Pancreas (tissue), 10 donors: ENCODE data around the gene FOXC1. TPM values are rescaled to one million over a fixed set of nuclear protein-coding genes. Genes with fewer than 3 reads are reported as not detected.

Source experiments
- ATAC-seq, 4 donors: fragments of 200-7000 bp; cut with Tn5 transposase; one replicate each; pipeline versions ENCODE4 v1.8.0 to v1.9.1; 2020; ENCODE audit warnings: mild to moderate bottlenecking in 4 of 4, moderate library complexity in 4 of 4
- DNase-seq, 6 donors: peaks; one replicate each; pipeline ENCODE4 v3.0.0-alpha.2; 2020
- FAIRE-seq: peaks from 2 replicates; lab custom pipeline; 2012; peaks lifted over from hg19 to GRCh38; lab: Jason Lieb, UNC
- H3K27ac ChIP-seq, 4 donors: fragments of 200-600 bp; sonication (generic); 1 replicate in 3 of 4; 2 replicates in 1 of 4; pipeline versions ENCODE4 v1.5.0 to v1.8.0; 2020
- H3K27me3 ChIP-seq, 4 donors: fragments of 200-600 bp; one replicate each; pipeline ENCODE4 v1.8.0; 2021
- H3K36me3 ChIP-seq, 3 donors: fragments of 200-600 bp; sonication (generic) in 1 of 3; one replicate each; pipeline versions ENCODE4 v1.5.0 to v1.8.0; 2020 to 2021
- H3K4me1 ChIP-seq, 3 donors: fragments of 200-600 bp; one replicate each; pipeline ENCODE4 v1.8.0; 2021
- H3K4me3 ChIP-seq, 4 donors: fragments of 200-600 bp; sonication (generic) in 2 of 4; one replicate each; pipeline versions ENCODE4 v1.5.0 to v1.8.0; 2020 to 2021
- H3K9me3 ChIP-seq, 4 donors: fragments of 200-600 bp; one replicate each; pipeline ENCODE4 v1.8.0; 2021
- WGBS, 2 donors: extraction: QIAGEN DNeasy Blood & Tissue Kit; methylation state at CpG; one replicate each; pipeline ENCODE4 v1.1.7; 2013; 5-methylcytosine and 5-hydroxymethylcytosine counted together
- intact Hi-C, 3 donors: fragments of 100-400 bp; cut with DNase I; formaldehyde crosslinking; loops; one replicate each; pipeline versions ENCODE4 v1.11.1 to v1.14.2; 2022
- polyA plus RNA-seq, 2 donors: library from polyadenylated mRNA; stranded (reverse); fragments of 200-250 nt; gene quantifications; one replicate each; pipeline ENCODE4 v1.2.3, GENCODE V29; 2013
- total RNA-seq, 6 donors: library from RNA; stranded (reverse); fragmentation: NEBNext Ultra II Directional in 4 of 6; extraction: Animal tissue kit (Norgen Biotek cat#: 25700) in 4 of 6; gene quantifications; one replicate each; pipeline versions ENCODE4 v1.2.1 to v1.2.4, GENCODE V29; 2021 to 2023
- TF ChIP-seq, protein P1 (sequence below), 4 donors: fragments of 200-600 bp; sonication (generic) in 3 of 4; IDR thresholded peaks; one replicate each; pipeline versions ENCODE4 v1.5.0 to v1.8.0; 2021; ENCODE audit warnings: antibody characterized with exemption in 4 of 4
- donor health status: healthy with polysubstance abuse.
- donor health status: DM: no; HTN: no; CAD: no; lungs with moderate emphysema.
- donor health status: DM: no; HTN: no; CAD: no.
- donor health status: control.
- donor health status: control.
- donor health status: Bipolar disorder and iron deficiency.
- donor health status: DM: yes; HTN: yes; CAD: no.
- donor health status: DM: no; HTN: no; CAD: no.
- donor health status: DM: no; HTN: no; CAD: no.
- donor health status: DM: yes; HTN: yes; CAD: no.

The FOXC1 gene
- total and polyA plus RNA-seq, 8 donors: 0.99 to 4.0 (median 2.5) TPM

DNA sequence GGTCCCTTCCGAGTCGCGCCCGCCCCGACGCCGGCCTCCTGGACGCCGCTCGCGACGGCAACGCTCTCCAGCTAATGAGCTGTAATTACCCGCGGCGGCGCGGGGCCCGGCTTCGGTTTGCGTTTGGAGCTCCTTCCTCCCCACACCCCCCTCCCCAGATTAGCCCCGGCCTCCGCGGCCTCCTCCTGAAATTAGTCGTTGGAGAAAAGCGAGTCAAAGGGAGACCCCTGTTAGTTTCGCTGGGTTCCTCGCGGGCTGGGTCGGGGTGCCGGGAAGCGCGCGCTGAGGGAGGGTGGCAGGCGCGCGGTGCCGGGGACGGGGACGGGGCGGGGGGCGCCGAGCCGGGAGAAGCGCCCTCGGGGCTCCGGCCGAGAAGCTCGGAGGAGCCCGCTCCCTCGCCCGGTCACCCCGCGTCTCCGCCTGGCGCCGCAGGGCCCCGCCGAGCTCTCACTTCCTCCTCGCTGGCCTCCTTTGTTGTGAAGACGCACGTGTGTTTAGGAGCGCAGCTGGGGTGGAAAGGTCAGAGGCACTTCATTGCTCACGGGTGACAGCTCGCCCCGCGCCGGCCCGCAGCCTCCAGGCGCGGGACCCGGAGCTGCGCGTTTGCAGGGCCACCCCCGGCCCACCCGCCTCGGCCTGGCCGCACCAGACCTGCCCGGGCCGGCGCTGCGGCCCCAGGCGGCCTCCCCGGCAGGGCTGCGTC lies 4.9 kb downstream of the FOXC1 start:
- TF ChIP-seq, protein P1, sequence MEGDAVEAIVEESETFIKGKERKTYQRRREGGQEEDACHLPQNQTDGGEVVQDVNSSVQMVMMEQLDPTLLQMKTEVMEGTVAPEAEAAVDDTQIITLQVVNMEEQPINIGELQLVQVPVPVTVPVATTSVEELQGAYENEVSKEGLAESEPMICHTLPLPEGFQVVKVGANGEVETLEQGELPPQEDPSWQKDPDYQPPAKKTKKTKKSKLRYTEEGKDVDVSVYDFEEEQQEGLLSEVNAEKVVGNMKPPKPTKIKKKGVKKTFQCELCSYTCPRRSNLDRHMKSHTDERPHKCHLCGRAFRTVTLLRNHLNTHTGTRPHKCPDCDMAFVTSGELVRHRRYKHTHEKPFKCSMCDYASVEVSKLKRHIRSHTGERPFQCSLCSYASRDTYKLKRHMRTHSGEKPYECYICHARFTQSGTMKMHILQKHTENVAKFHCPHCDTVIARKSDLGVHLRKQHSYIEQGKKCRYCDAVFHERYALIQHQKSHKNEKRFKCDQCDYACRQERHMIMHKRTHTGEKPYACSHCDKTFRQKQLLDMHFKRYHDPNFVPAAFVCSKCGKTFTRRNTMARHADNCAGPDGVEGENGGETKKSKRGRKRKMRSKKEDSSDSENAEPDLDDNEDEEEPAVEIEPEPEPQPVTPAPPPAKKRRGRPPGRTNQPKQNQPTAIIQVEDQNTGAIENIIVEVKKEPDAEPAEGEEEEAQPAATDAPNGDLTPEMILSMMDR (IDR thresholded peaks at IDR 0.05): no peak
- 30 to 38% methylated on average over 65 to 85 of the region's 85 CpGs for WGBS, 2 donors
- intact Hi-C loops: no loop called here
- DNase-seq (peak in 1 of 6 donors; percentile 56), ATAC-seq (no peak), FAIRE-seq (no peak)
- Histone ChIP-seq H3K27ac (no peak overlapping the region), H3K4me1 (peaks cover 0 to 8% (median 6%) of the 10 kb centered on the region in 3 donors), H3K36me3 (no peaks in the 10 kb centered on the region), H3K4me3 (peak overlapping the region in 2 of 4 donors; percentile 1 to 67), H3K9me3 (no peaks in the 10 kb centered on the region), H3K27me3 (peaks cover 0 to 10% (median 4%) of the 10 kb centered on the region in 4 donors)

DNA sequence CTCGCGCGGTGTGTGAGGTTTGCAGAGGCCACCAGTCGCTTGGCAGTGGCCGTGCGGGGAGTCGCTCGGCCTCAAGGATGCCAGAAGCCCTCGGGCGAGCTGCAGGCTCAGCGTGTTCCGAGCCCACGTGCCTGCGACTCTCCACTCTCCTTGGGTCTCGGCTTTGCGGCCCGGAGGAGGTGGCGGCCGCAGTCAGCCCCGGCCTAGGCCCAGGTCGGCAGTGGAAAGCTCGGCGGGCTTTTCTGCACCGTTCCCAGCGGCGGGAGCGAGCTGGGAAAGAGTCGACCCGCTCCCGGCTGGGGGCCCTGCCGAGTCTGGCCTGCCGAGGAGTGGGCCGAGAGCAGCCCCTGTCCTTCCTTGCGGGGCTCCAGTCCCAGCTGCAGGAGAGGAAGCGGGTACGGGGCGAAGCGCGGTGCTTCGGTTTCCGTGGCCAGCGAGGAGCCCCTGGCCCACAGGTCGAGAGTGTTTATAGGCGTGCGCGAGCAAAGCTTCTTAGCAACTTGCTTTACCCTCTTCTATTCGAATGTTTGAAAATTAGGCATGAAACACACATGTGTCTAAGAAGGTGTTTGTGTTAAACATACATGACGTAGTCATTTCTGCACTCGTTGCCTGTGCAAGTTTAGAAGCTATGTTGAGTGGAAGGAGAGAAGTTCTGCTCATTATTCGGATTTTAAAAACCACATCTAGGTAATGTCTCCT lies 5.6 kb downstream of the FOXC1 start:
- intact Hi-C loops: no loop called here
- no peak for FAIRE-seq
- 83 to 84% methylated on average over 44 to 50 of the region's 50 CpGs for WGBS, 2 donors
- Histone ChIP-seq H3K4me3 (no peak overlapping the region), H3K27ac (no peak overlapping the region), H3K9me3 (no peaks in the 10 kb centered on the region), H3K36me3 (no peaks in the 10 kb centered on the region), H3K27me3 (peaks cover 0 to 10% (median 4%) of the 10 kb centered on the region in 4 donors), H3K4me1 (peaks cover 0 to 8% (median 6%) of the 10 kb centered on the region in 3 donors)
- TF ChIP-seq, protein P1 (IDR thresholded peaks at IDR 0.05): no peak
- no peak for ATAC-seq
- DNase-seq: no peak

DNA sequence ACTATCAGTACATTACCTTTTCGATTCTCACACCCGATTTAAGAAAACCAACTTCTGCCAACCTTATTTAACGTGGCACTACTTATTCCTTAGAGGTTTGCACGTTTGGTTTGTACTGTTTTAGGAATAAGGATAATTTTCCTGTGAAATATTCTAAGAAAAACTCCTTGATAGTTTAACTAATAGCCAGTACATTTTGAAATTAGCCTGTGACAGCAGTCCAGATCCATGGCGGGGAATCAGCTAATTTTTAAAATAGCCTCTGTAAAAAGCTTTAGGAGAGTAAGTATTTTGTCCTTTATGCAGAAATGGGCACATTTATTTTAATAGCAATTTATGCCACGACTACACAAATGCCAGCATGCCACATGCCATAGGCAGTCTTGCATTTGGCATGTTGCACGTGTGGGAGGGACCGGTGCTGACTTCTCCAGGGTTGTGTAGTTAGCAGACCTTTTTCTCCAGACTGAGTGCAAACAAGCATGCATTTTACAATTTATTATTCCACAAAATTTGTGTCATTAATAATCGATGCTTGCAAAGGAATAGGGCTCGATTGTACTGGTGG lies 6.2 kb downstream of the FOXC1 start:
- 87 to 90% methylated on average over 10 of the region's 10 CpGs for WGBS, 2 donors
- TF ChIP-seq, protein P1 (IDR thresholded peaks at IDR 0.05): no peak
- ATAC-seq (no peak), DNase-seq (no peak), FAIRE-seq (no peak)
- Histone ChIP-seq H3K4me3 (no peak overlapping the region), H3K36me3 (no peaks in the 10 kb centered on the region), H3K27me3 (peaks cover 0 to 10% (median 4%) of the 10 kb centered on the region in 4 donors), H3K9me3 (no peaks in the 10 kb centered on the region), H3K4me1 (peaks cover 0 to 8% (median 6%) of the 10 kb centered on the region in 3 donors), H3K27ac (no peak overlapping the region)
- intact Hi-C loops: no loop called here

DNA sequence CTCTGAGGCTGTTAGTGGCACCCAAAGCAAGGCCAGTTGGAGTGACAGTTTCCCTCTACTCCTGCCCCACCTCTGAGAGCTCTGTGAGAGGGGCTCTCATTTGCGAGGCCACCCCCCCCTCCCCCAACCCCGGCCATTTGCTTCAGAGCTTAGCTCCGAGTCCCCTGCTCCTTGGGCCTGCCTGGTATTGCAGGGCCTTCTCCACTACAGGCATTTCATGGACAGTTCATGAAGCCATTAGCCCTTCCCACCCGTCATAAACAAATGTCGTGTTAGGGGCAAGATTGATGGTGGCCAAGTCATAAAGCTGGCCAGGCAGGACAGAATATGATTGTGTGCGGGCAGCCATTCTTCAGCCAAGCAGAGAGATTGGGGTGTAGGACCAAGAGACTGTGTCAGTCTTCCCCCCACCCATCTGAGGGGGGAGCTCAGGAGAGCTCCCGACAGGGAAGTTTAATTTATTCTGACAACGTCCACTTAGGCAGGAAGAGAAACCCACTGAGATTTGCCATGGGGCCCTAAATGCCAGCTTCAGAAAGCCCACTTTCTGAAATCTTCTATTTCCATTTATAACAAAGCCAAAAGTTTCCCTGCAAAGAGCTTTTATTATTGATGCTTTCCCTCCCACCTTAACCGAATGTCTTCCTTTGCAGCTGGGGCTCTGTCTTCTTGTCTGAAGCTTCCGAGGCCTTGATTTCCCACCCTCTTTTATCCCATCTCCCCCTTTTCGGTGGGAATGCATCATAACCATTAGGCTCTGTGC lies 7.2 kb downstream of the FOXC1 start:
- TF ChIP-seq, protein P1 (IDR thresholded peaks at IDR 0.05): no peak
- ATAC-seq (no peak), DNase-seq (no peak), FAIRE-seq (no peak)
- WGBS, 2 donors: 89 to 91% methylated on average over 11 of the region's 11 CpGs
- Histone ChIP-seq H3K36me3 (no peaks in the 10 kb centered on the region), H3K4me3 (no peak overlapping the region), H3K27me3 (peaks cover 0 to 10% (median 4%) of the 10 kb centered on the region in 4 donors), H3K9me3 (no peaks in the 10 kb centered on the region), H3K4me1 (peaks cover 0 to 8% (median 6%) of the 10 kb centered on the region in 3 donors), H3K27ac (no peak overlapping the region)
- intact Hi-C loops: no loop called here
